Measurements from ENCODE around the gene EYA4. TPM values are rescaled to one million over a fixed set of nuclear protein-coding genes. Genes with fewer than 3 reads are reported as not detected.

Gene EYA4
- polyA plus RNA-seq, 1 of the 3 experiments (the other 2 are of a cell fraction): 0.08 TPM

DNA sequence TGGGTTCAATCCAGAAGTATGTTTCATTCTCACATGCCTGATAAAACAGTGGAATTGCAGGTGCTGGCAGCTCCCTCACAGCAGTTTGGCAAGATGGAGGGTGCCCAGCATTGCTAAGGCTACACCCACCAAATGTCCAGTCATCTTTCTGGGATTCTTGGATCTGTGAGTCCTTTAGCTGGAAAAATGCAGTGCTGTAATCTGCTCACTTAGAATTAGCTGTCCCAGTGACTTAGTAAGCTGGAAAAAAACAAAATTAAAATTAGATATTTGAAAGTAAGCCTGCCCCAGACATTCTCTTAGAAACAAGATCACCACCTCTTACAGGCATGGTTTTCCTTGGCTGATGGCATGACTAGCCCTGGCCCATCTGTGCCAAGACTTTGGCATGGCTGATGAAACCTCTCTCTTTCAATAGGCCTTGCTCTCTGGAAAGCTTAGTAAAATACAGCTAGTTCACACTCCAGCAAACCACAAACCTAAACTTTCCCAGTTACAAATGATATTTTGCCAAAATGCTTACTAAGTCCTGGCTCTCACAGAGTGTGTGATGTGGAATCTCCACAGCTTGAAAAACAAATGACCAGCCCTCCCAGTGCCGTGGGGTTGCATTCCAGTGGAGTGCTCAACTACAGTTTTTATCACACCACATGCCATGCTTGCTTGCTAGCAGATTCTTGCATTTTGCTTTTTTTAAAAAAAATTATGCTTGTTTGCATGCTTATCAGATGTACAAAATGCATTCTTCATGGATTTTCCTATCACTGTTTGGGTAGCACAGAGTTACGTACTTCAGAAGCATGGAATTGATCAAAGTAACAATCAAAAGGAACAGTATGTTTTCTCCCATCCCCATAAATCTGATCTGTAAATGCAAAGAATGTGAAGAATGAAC, 261.5 kb downstream of the EYA4 start:
- Histone ChIP-seq H3K9me2 (no peaks in the 10 kb centered on the region), H3K79me2 (ENCODE audit: insufficient read depth) (no peaks in the 10 kb centered on the region), H3K9me3 (no peaks in the 10 kb centered on the region), H3K4me2 (no peak overlapping the region), H3F3A (replicated peaks; ENCODE audit: insufficient read depth) (no peaks in the 10 kb centered on the region), H3K4me3 (ENCODE audit: low read depth in 2 of 2, low read length in 1 of 2) (no peak overlapping the region), H3K4me1 (ENCODE audit: control insufficient read depth in 1 of 2, insufficient read depth in 2 of 2, low read depth in 1 of 2, low read length in 1 of 2) (no peaks in the 10 kb centered on the region; a peak in 2 of 4 replicates), H4K20me1 (ENCODE audit: insufficient read depth) (no peaks in the 10 kb centered on the region), H3K27ac (ENCODE audit: low read depth in 2 of 2, low read length in 1 of 2) (no peak overlapping the region), H3K27me3 (ENCODE audit: insufficient read depth) (no peaks in the 10 kb centered on the region), H2AFZ (ENCODE audit: low read depth) (no peak overlapping the region), H3K9ac (no peak overlapping the region), H3K36me3 (replicated peaks in 1 of 2; ENCODE audit: control insufficient read depth in 1 of 2, insufficient read depth in 2 of 2, low read length in 1 of 2) (no peaks in the 10 kb centered on the region)
- no peak for TF ChIP-seq TAF1 (IDR thresholded peaks at IDR 0.05; ENCODE audit: borderline replicate concordance, low read depth, low read length)
- TF ChIP-seq EP300 (IDR thresholded peaks at IDR 0.05; ENCODE audit: borderline replicate concordance in 1 of 2, low read depth in 1 of 2, low read length in 1 of 2): no peak
- no peak for TF ChIP-seq FOXM1 (IDR thresholded peaks at IDR 0.05; ENCODE audit: low read depth)
- TF ChIP-seq FOXJ3 (CRISPR knock-in tag; IDR thresholded peaks at IDR 0.05): no peak
- no peak for TF ChIP-seq TCF12 (IDR thresholded peaks at IDR 0.05)
- no peak for TF ChIP-seq MEF2A (IDR thresholded peaks at IDR 0.05; ENCODE audit: borderline replicate concordance, low read depth)
- TF ChIP-seq FOSL2 (IDR thresholded peaks at IDR 0.05; ENCODE audit: borderline replicate concordance, low read depth): no peak
- no peak for TF ChIP-seq RXRA (IDR thresholded peaks at IDR 0.05; ENCODE audit: borderline replicate concordance, low read depth)
- no peak for TF ChIP-seq POLR2AphosphoS5 (IDR thresholded peaks at IDR 0.05; ENCODE audit: low read depth, low read length)
- no peak for TF ChIP-seq EZH2phosphoT487 (IDR thresholded peaks at IDR 0.05; ENCODE audit: borderline replicate concordance, low read depth)
- no peak for TF ChIP-seq GABPA (IDR thresholded peaks at IDR 0.05; ENCODE audit: low read depth)
- TF ChIP-seq SMC3 (IDR thresholded peaks at IDR 0.05; ENCODE audit: low read depth, low read length): no peak
- TF ChIP-seq NFIC (IDR thresholded peaks at IDR 0.05; ENCODE audit: borderline replicate concordance): no peak
- TF ChIP-seq TEAD4 (IDR thresholded peaks at IDR 0.05; ENCODE audit: borderline replicate concordance, insufficient read depth): no peak
- TF ChIP-seq NRF1 (IDR thresholded peaks at IDR 0.05; ENCODE audit: low read depth, low read length): no peak
- TF ChIP-seq USF2 (IDR thresholded peaks at IDR 0.05; ENCODE audit: borderline replicate concordance, low read depth, low read length): no peak
- TF ChIP-seq REST (IDR thresholded peaks at IDR 0.05; ENCODE audit: low read depth, low read length): no peak
- TF ChIP-seq, protein P1, sequence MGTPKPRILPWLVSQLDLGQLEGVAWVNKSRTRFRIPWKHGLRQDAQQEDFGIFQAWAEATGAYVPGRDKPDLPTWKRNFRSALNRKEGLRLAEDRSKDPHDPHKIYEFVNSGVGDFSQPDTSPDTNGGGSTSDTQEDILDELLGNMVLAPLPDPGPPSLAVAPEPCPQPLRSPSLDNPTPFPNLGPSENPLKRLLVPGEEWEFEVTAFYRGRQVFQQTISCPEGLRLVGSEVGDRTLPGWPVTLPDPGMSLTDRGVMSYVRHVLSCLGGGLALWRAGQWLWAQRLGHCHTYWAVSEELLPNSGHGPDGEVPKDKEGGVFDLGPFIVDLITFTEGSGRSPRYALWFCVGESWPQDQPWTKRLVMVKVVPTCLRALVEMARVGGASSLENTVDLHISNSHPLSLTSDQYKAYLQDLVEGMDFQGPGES (IDR thresholded peaks at IDR 0.05; ENCODE audit: low read depth, low read length): no peak
- no peak for TF ChIP-seq YY1 (IDR thresholded peaks at IDR 0.05; ENCODE audit: low read depth)
- no peak for DNase-seq
- ChIA-PET CTCF (interaction anchor here (1.3 kb wide), 1 partner anchor 540 kb away, joined by 3 read pairs; no protein-coding TSS in a partner anchor), POLR2A (interaction anchor here (1.0 kb wide), 1 partner anchor 689 kb away, joined by 3 read pairs; the partner anchor contains the start of gene RPS12)
- 39% methylated on average over 2 of the region's 2 CpGs for WGBS (ENCODE audit: low lambda C conversion rate)
